ENCODE data around the gene RPLP1. TPM values are rescaled to one million over a fixed set of nuclear protein-coding genes. Genes with fewer than 3 reads are reported as not detected.

Gene RPLP1
- total and polyA plus RNA-seq, 2 of the 8 experiments (the other 6 are each of a cell fraction or from before 2014, with no cell fraction given): 2,089 to 4,387 TPM

DNA sequence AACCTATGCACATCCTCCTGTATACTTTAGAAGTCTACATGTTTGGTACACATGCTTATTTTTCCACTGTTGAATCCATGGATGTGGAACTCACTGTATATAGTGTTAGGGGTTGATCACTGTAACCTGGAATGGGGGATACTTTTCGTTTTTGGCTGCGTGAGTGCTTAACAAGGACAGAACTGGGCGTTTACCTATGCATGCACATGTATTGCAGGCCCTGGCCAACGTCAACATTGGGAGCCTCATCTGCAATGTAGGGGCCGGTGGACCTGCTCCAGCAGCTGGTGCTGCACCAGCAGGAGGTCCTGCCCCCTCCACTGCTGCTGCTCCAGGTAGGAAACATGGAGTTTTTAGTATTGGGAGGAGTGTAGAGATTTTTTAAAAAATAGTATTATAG lies 2.3 kb downstream of the RPLP1 start (continued):
- TF ChIP-seq CHD7 (IDR thresholded peaks at IDR 0.05; ENCODE audit: insufficient replicate concordance, low read length): no peak
- TF ChIP-seq ZNF274 (IDR thresholded peaks at IDR 0.05; ENCODE audit: borderline replicate concordance, extremely low read depth, low read length): no peak

All from H1 (cell line).